Endothelial cell of umbilical vein (primary cell): Measurements from ENCODE around the gene MCM3.

Experiments
- CTCF ChIP-seq, 2 donors: IDR thresholded peaks; 1 replicate in 1 of 2; 2 replicates in 1 of 2; pipeline ENCODE4 v1.5.1; 2011; ENCODE audit warnings: low read length in 2 of 2, mild to moderate bottlenecking in 2 of 2, moderate library complexity in 2 of 2, control low read depth in 1 of 2, inconsistent platforms in 1 of 2, low read depth in 1 of 2; ENCODE audit not compliant: insufficient read depth in 1 of 2; ENCODE audit errors: extremely low read depth in 1 of 2
- MYC ChIP-seq: IDR thresholded peaks from one replicate; pipeline ENCODE4 v1.6.1; 2011; ENCODE audit warnings: mild to moderate bottlenecking, low read depth, low read length
- POLR2A ChIP-seq: IDR thresholded peaks from 2 replicates; pipeline ENCODE4 v1.6.1; 2012; ENCODE audit warnings: low read depth, mild to moderate bottlenecking, control low read depth, low read length

- TF ChIP-seq POLR2A (no peak), CTCF (IDR thresholded peaks at IDR 0.05; ENCODE audit: extremely low read depth in 1 of 2, insufficient read depth in 1 of 2, low read depth in 1 of 2, low read length in 2 of 2) (no peak), MYC (no peak)
Observed at GRCh38 chr6:52221302-52221701, 63.2 kb downstream of the MCM3 start.
